CMK (cell line): ENCODE measurements around the gene POLR3H.
"Not testable (repeated sequence)": the region's sequence is repeated elsewhere in the genome, so short reads cannot be mapped to it uniquely, and the experiment has no call there.

Source experiments
- DNase-seq: peaks from one replicate; pipeline ENCODE4 v3.0.0-alpha.2; 2010; ENCODE audit warnings: low read depth

POLR3H gene

GRCh38 chr22:41543854-41544670 lies at the start of gene POLR3H:
TSS of gene POLR3H (minus strand) at chr22:41544470. CDS start at chr22:41544101, 369 bp downstream.
- DNase-seq = peak; percentile 88

DNA sequence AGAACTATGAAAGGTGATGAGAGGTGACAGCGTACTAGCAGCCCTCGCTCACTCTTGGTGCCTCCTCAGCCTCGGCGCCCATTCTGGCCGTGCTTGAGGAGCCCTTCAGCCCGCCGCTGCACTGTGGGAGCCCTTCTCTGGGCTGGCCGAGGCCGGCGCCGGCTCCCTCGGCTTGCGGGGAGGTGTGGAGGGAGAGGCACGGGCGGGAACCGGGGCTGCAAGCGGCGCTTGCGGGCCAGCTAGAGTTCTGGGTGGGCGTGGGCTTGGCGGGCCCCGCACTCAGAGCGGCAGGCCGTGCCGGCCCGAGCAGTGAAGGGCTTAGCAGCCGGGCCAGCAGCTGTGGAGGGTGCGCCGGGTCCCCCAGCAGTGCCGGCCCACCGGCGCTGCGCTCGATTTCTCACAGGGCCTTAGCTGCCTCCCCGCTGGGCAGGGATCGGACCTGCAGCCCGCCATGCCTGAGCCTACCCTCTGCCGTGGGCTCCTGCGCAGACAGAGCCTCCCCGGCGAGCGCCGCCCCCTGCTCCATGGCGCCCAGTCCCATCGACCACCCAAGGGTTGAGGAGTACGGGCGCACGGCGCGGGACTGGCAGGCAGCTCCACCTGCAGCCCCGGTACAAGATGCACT lies 49.2 kb upstream of the POLR3H start:
- DNase-seq = not testable (repeated sequence)

DNA sequence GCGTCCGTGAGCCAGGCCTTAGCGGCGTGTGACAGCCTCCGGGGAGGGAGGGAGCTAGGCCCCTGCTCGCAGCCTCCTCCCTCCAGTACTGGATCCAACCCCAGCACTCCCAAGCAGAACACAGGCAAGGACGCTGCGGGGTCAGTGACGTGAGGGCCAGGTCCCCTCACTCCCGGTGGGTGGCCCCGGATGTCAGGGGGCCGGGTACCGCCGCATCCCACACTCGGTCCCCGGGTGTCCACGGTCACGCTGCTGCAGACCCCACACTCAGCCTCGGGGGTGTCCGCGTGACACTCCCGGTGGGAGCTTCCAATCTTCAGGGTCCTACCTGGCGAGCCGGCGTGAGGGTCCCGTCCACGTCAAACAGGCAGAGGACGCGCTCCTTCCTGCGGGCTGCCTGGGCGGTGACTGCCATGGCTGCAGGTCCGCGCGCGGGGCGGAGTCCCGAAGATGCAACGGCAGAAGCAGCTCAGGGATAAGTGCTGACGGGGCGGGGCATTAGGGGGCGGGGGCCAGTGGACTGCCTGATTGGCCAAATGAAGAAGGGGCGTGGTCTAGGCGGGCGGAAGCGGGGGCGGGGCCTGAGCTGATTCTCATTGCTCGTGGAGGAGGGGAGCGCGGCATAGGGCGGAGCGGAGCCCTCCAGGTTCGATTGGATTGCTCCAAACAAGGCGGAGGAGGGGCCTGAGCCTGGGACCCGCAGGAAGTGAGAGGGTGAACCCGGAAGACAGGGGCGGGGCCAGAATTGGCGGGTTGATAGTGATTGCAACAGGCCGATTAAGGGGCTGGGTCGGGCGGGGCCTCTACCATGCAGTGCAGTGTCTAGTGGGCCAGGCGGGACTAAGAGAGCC lies 45.3 kb upstream of the POLR3H start, which contains the start of gene PMM1:
PMM1 (minus strand) TSS at position 450 of the 851 bp plus-strand sequence; CDS start at position 415, 35 bp downstream.
- DNase-seq = peak; percentile 99

DNA sequence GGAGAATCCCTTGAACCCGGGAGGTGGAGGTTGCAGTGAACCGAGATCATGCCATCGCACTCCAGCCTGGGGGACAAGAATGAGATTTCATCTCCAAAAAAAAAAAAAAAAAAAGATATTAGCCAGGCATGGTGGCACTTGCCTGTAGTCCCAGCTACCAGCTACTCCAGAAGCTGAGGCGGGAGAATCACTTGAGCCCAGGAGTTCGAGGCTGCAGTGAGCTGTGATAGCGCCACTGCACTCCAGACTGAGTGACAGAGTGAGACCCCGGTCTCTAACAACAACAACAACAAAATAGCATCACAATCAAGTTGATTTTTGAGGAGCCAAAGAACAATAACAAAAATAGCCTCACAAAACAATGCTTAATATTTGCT lies 43.1 kb upstream of the POLR3H start:
- DNase-seq = no peak

GRCh38 chr22:41585898-41586297 lies 41.6 kb upstream of the POLR3H start:
- no peak for DNase-seq

DNA sequence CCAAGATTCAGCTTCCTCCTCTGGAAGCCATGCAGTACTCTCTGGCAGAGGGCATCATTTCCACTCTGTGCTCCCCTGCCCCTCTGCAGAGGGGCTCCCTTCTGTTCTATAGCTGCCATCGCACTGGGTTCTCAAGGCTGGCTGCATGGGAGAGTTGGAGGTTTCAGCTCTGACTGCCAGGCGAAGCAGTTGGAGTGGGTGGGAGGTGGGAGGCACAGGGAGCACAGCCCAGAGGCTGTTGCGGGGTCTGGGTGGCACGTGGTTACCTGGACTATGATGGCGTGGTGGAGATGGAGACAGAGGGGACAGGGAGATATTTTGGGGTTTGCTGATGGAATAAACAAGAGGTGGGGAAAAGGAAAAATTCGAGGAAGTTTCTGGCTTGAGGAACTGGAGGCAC lies 40.6 kb upstream of the POLR3H start:
- DNase-seq = no peak

- no peak for DNase-seq
Measured at GRCh38 chr22:41582694-41583093, 38.4 kb upstream of the POLR3H start.

GRCh38 chr22:41579997-41580355 lies 35.7 kb upstream of the POLR3H start:
- no peak for DNase-seq

- no peak for DNase-seq
Measured at GRCh38 chr22:41579297-41579996, 35.2 kb upstream of the POLR3H start.

DNA sequence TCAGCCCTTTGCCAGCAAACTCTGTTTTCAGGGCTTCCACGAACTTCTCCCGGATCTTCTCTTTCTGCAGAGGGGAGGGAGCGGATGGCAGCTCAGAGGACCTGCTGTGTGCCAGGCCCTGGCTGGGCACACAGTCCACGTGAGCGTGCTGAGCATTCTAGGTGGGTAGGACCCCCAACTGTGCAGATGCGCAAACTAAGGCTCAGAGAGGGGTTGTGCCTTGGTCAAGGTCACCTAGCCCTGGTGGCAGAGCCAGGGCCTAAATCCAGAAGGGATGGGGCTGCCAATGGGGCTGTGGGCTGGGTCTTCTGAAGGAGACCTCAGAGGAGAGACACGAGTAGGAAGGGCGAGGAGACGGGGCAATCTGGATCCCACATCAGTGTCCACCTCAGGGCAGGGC lies 34.5 kb upstream of the POLR3H start:
- no peak for DNase-seq

GRCh38 chr22:41578114-41578513 lies 33.8 kb upstream of the POLR3H start:
- DNase-seq = no peak

DNA sequence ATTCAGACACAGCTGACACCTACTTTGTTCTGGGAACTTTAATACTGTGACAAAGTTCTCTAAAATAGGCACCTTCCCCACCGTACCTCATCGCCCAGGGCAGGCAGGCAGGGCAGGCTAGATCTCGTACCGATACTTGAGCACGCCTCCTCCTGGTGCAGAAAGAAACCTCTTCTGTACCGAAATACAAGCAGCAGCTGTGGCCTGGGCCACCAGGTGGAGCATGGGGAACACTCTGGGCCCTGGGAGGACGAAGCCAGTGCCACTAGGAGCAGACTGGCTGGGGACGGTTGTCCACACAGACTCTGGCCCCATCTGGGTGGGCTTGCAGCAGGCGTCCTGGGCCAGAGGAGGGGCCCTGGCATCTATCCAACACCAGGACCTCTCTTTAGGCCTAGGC lies 32.6 kb upstream of the POLR3H start:
- DNase-seq = peak; percentile 44

DNA sequence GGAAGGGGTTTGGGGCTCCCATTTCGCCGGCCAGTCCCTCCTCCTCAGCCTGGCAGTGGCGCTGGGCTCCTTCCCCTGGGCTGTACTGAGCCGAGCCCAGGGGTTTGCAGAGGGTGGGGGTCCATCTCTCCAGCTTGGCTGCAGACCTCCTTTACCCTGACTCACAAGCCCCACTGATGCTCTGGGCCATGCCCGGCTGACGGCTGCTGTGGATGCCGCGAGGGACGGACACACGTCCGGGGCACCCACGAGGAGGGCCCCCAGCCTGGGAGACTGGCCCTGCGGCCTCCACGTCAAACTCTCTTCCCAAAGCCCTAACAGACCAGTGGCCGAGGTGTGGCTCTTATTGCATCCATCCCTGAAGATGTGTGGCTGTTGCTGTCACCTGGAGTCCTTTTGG lies 31.3 kb upstream of the POLR3H start:
- DNase-seq = no peak

- DNase-seq = no peak
Measured at GRCh38 chr22:41574847-41575381, 30.6 kb upstream of the POLR3H start.

DNA sequence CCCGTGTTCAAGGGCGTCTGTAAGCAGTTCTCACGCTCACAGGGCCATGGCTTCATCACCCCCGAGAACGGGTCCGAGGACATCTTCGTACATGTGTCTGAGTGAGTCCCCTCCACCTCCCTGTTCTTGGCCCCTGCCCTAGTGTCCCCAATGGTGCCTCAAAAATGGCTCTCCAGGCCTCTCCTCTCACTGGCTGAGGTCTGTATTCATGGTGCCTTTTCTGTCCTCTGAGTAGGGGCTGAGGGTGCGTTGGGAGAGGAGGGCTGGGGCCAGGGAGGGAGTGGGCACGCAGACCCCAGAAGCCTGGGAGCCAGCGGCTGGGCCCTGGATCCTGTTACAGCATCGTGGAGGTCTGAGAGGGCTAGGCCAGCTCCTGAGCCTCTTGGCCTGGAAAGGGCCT lies 29.4 kb upstream of the POLR3H start:
- DNase-seq = no peak

- not testable (repeated sequence) for DNase-seq
Measured at GRCh38 chr22:41572305-41572704, 28.0 kb upstream of the POLR3H start.

DNA sequence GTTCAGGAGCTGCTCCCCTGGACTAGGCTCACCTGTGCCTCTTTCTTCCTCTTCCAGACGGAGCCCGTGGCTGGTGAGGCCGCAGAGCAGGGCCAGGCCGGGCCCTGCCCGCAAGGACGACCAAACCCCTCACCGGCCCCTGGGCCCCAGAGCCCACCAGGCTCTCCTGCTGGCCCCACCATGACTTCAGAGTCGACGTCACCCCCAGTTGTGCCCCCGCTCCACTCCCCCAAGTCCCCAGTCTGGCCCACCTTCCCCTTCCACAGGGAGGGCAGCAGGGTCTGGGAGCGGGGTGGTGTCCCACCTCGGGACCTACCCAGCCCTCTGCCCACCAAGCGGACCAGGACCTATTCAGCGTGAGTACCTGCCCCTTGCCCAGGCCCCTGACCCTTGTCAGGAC lies 27.5 kb upstream of the POLR3H start:
- DNase-seq = no peak

- DNase-seq = no peak
Measured at GRCh38 chr22:41570221-41570620, 26.0 kb upstream of the POLR3H start.

DNA sequence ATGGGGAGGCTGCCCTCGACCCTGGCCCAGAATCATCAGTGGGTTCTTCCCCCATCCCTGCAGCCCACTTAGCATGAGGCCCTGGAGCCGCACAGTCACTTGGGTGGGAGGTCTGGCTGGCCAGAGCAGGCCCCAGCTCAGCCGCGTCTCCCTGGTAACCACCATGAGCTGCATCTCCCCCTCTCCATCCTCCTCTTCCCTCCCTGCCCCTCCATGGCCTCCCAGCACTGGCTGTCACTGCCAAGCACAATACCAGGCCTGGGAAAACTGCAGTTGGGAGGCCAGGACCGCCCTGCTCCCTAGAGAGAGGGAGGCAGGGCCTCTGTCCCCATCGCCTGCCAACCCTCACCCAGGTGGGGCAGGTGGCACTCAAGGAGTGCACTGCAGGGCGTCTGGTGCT lies 24.5 kb upstream of the POLR3H start:
- DNase-seq = no peak

GRCh38 chr22:41567512-41567768 lies 23.2 kb upstream of the POLR3H start:
- no peak for DNase-seq

DNA sequence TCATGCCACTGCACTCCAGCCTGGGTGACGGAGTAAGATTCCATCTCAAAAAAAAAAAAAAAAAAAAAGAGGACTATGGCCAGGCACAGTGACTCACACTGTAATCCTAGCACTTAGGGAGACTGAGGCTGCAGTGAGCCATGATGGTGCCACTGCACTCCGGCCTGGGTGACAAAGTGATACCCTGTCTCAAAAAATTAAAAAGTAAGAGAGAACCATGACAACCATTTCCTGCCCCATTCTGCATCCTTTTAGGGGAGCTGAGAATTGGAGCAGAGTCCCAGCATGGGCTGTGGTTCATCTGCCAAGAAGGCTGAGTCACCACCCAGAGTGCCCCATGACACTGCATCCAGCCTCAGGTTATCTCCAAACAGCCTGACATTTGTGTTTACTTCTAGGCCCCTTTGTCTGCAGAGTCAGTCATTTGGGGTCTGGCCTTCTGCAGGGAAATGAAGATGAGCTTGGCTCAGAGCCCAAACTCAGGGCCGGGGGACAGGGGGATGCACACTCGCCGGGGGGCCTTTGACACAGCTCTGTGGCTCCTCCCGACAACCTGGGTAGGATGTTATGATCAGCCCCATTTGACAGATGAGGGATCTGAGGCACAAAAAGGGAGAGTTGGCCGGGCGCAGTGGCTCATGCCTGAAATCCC lies 21.3 kb upstream of the POLR3H start:
- no peak for DNase-seq

DNA sequence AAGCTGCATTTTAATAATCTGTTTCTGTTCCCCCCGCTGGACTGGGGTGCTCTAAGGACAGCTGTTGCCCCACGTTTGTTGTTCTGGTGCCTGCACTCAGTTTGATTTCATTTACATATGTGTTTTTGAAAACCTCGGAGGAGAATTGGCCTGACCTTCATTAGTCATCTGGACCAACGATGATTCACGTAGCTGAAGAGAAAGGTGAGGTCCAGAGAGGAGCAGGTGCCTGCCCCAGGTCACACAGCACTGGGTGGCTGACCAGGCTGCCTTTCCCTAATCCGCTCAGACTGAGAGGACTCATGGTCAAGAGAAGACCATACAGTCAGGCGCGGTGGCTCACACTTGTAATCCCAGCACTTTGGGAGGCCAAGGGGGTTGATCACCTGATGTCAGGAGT lies 20.3 kb upstream of the POLR3H start:
- no peak for DNase-seq
